ENCODE data around the gene SYNJ2. TPM values are rescaled to one million over a fixed set of nuclear protein-coding genes. Genes with fewer than 3 reads are reported as not detected.
A peak's percentile ranks its signal among the peaks of the same experiment; 100 is the strongest.

SYNJ2 gene
- total RNA-seq, 1 experiment from 2014 or later, result 70.0 TPM

GRCh38 chr6:158029668-158030230 lies 48.1 kb downstream of the SYNJ2 start:
- peaks cover 72% of the 10 kb centered on the region for H3K4me1 ChIP-seq (ENCODE audit: control insufficient read depth, insufficient read depth, low read length)
- ChIA-PET CTCF (interaction anchor here (0.7 kb wide), 1 partner anchor 13 kb away, joined by 5 read pairs; no protein-coding TSS in a partner anchor), POLR2A (no interaction called here)
- no peak overlapping the region for H3K4me3 ChIP-seq (ENCODE audit: low read depth in 2 of 2, low read length in 2 of 2)
- TF ChIP-seq REST (IDR thresholded peaks at IDR 0.05; ENCODE audit: insufficient read depth in 1 of 2, low read depth in 2 of 2, low read length in 1 of 2), result no peak
- no peak for TF ChIP-seq POLR2AphosphoS5 (IDR thresholded peaks at IDR 0.05; ENCODE audit: low read depth, low read length)
- TF ChIP-seq SIN3A (IDR thresholded peaks at IDR 0.05; ENCODE audit: borderline replicate concordance, insufficient read depth, low read depth, low read length), result no peak
- TF ChIP-seq CTCF (IDR thresholded peaks at IDR 0.05), result no peak
- TF ChIP-seq TCF7L2 (IDR thresholded peaks at IDR 0.05; ENCODE audit: low read depth, low read length), result no peak
- H3K9me3 ChIP-seq (ENCODE audit: control insufficient read depth, insufficient read depth, low read depth, low read length), result no peaks in the 10 kb centered on the region
- in situ Hi-C loops (cut with HindIII; ENCODE audit: low pct_unique_long_range_greater_than_20kb, low sequenced_read_pairs) (loop anchor here (5.0 kb wide), 1 partner anchor 57 kb away; no protein-coding TSS in a partner anchor), intact Hi-C loops (cut with micrococcal nuclease; ENCODE audit: unreplicated experiment) (no loop called here)
- no peaks in the 10 kb centered on the region for H3K27me3 ChIP-seq (ENCODE audit: control insufficient read depth, insufficient read depth, low read length)
- H3K27ac ChIP-seq (ENCODE audit: low read length), result peak overlapping the region; percentile 81
- TSS peak; percentile 30 for BruUV-seq (replicated peaks)
- ATAC-seq (no peak), DNase-seq (ENCODE audit: low read depth, low spot score) (no peak)
- 0 out of 2 replicates have a peak, but pooled peaks cover 3% of the 10 kb centered on the region for H3K36me3 ChIP-seq (ENCODE audit: control insufficient read depth, insufficient read depth, low read length)

GRCh38 chr6:158030380-158031300 lies 49.0 kb downstream of the SYNJ2 start:
- Histone ChIP-seq H3K27me3 (ENCODE audit: control insufficient read depth, insufficient read depth, low read length) (no peaks in the 10 kb centered on the region), H3K9me3 (ENCODE audit: control insufficient read depth, insufficient read depth, low read depth, low read length) (no peaks in the 10 kb centered on the region), H3K4me1 (ENCODE audit: control insufficient read depth, insufficient read depth, low read length) (peaks cover 63% of the 10 kb centered on the region), H3K27ac (ENCODE audit: low read length) (peak overlapping the region; percentile 83), H3K36me3 (ENCODE audit: control insufficient read depth, insufficient read depth, low read length) (0 out of 2 replicates have a peak, but pooled peaks cover 3% of the 10 kb centered on the region), H3K4me3 (ENCODE audit: low read depth in 2 of 2, low read length in 2 of 2) (no peak overlapping the region)
- ChIA-PET CTCF (interaction anchor here (0.6 kb wide), 1 partner anchor 342 kb away, joined by 4 read pairs; no protein-coding TSS in a partner anchor), POLR2A (no interaction called here)
- TF ChIP-seq REST (IDR thresholded peaks at IDR 0.05; ENCODE audit: insufficient read depth in 1 of 2, low read depth in 2 of 2, low read length in 1 of 2) (no peak), CTCF (IDR thresholded peaks at IDR 0.05) (no peak), TCF7L2 (IDR thresholded peaks at IDR 0.05; ENCODE audit: low read depth, low read length) (no peak), POLR2AphosphoS5 (IDR thresholded peaks at IDR 0.05; ENCODE audit: low read depth, low read length) (no peak), SIN3A (IDR thresholded peaks at IDR 0.05; ENCODE audit: borderline replicate concordance, insufficient read depth, low read depth, low read length) (no peak)
- in situ Hi-C loops (cut with HindIII; ENCODE audit: low pct_unique_long_range_greater_than_20kb, low sequenced_read_pairs), result loop anchor here (5.0 kb wide), 1 partner anchor 58 kb away; no protein-coding TSS in a partner anchor
- ATAC-seq, result no peak
- intact Hi-C loops (cut with micrococcal nuclease; ENCODE audit: unreplicated experiment), result no loop called here
- DNase-seq (ENCODE audit: low read depth, low spot score), result no peak
- BruUV-seq (replicated peaks), result no TSS peak
